Choroid plexus epithelial cell (primary cell): ENCODE results near the gene MSL3B.

Experiments used
- DNase-seq: peaks from one replicate; pipeline ENCODE4 v3.0.0-alpha.2; 2010; ENCODE audit warnings: low read depth
- H3K4me3 ChIP-seq: 2 replicates; pipeline ENCODE4 v1.5.1; 2011; ENCODE audit warnings: low read depth, mild to moderate bottlenecking, control low read depth, low read length, moderate library complexity
- CTCF ChIP-seq: conservative IDR thresholded peaks from 2 replicates; pipeline ENCODE4 v1.5.1; 2011; ENCODE audit warnings: low read depth, mild to moderate bottlenecking, control low read depth, inconsistent platforms, low read length, moderate library complexity

Gene MSL3B

GRCh38 chr2:233817995-233818638 lies 50.1 kb downstream of the MSL3B start:
- no peak for TF ChIP-seq CTCF
- DNase-seq = no peak
- no peak overlapping the region for H3K4me3 ChIP-seq

- TF ChIP-seq CTCF = no peak
- DNase-seq = no peak
- H3K4me3 ChIP-seq = no peak overlapping the region
Measured at GRCh38 chr2:233817361-233817911, 50.8 kb downstream of the MSL3B start.

GRCh38 chr2:233816771-233817170 lies 51.4 kb downstream of the MSL3B start:
- no peak for TF ChIP-seq CTCF
- DNase-seq = no peak

DNA sequence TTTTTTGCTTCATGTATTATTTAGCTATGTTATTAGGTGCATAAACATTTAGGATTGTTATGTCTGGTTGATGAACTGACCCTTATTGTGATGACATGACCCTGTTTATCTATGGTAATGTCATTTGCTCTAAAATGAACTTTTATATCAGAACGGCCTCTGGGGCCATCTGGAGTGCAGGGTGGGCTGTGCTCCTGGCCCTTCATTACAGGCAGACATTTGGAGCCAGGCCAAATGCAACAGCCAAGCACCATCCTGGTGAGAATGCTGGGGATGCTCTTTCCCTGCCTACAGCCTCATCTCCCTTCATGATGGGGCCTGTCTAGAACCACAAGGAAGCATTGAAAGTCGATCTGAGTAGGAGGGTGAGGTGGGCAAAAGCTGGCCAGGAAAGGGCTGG lies 51.9 kb downstream of the MSL3B start:
- no peak for TF ChIP-seq CTCF
- DNase-seq = no peak
- H3K4me3 ChIP-seq = no peak overlapping the region

More at GRCh38 chr2:233816771-233817170, 51.4 kb downstream of the MSL3B start:
- H3K4me3 ChIP-seq = no peak overlapping the region

DNA sequence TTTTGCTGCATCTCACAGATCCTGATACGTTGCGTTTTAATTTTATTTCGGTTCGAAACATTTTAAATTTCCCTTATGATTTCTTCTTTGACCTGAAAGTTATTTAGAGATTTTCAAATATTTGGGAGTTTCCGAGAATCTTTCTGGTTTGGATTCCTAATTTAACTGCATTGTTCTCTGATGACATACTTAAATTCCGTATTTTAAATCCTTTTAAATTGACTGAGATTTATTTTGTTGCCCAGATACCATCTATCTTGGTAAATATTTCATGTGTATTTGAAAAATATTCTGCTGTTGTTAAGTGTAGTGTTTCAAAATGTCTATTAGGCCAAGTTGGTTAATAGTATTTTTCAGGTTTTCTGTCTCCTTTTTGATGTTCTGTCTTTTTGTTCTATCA lies 52.3 kb downstream of the MSL3B start:
- DNase-seq = no peak
- no peak for TF ChIP-seq CTCF
- H3K4me3 ChIP-seq = no peak overlapping the region
